NCI-H345 (cell line): ENCODE measurements around the gene TIAM1.

Experiments
- DNase-seq: peaks from one replicate; lab custom pipeline; 2025; lab: John Stamatoyannopoulos, UW

TIAM1 gene

GRCh38 chr21:31078216-31078615 is 265.8 kb downstream of the TIAM1 start:
- DNase-seq = no peak

DNA sequence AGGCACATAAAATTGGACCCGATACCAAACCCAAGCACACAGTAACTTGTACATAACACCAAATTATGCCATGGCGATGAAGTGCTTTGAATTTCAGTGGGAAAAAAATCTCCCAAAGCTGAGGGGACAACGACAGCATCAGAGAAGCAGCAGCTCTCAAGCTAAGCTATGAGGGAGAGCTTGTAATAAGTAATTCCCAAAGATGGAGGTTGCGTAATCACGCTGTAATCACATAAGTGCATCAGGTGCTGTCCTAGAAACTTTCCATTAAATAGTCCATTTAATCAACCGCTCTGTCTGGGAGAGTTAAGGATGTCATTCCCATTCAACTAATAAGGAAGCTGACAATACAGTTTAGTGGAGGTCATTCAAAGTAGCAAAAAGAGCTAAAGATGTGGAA is 268.2 kb downstream of the TIAM1 start:
- no peak for DNase-seq

DNA sequence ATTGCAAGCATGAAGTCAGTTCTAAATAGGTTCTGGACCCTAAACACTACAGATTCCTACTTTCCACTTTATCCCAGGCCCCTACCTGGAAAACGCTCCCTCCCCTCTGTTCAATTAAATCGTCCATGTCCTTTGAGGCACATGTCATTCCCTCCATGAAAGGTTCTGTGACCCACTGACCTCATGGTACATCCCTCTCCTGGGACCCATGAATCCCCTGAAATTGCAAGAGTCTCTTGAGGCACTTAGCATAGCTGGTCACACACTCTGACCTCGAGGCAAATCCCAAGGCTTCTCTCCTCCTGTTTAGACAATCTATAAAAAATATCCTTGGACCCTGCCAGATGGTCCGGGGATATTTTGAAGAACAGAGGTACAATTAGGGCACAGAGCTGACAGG is 271.5 kb downstream of the TIAM1 start:
- DNase-seq = no peak
